GM10248 (cell line): Measurements from ENCODE around the gene ADAMTS18.

Source experiments
- CTCF ChIA-PET: fragments of 300-600 bp; sonication (Branson Sonifier 250); formaldehyde crosslinking; extraction: SDS; loops from one replicate; lab custom pipeline; 2021; ENCODE audit warnings: antibody characterized with exemption; lab: Yijun Ruan, JAX
- POLR2A ChIA-PET: fragments of 350-650 bp; sonication (Branson Sonifier 250); formaldehyde crosslinking; extraction: SDS; loops from one replicate; lab custom pipeline; 2020; ENCODE audit warnings: antibody characterized with exemption; lab: Yijun Ruan, JAX
- DNase-seq: peaks from one replicate; pipeline ENCODE4 v3.0.0; 2012; ENCODE audit errors: extremely low spot score
- CTCF ChIP-seq: IDR thresholded peaks from 2 replicates; pipeline ENCODE4 v1.5.1; 2012; ENCODE audit warnings: mild to moderate bottlenecking, low read depth; ENCODE audit errors: extremely low read depth, missing control alignments, control extremely low read depth

The ADAMTS18 gene

GRCh38 chr16:77434530-77435271 is at the start of gene ADAMTS18:
Gene ADAMTS18 (minus strand): TSS chr16:77435034. CDS start chr16:77434695, 339 bp downstream.
- TF ChIP-seq CTCF: no peak
- CTCF ChIA-PET: no interaction called here
- DNase-seq: no peak

GRCh38 chr16:77480681-77481315 is 46.0 kb upstream of the ADAMTS18 start:
- CTCF ChIA-PET: interaction anchor here (1.0 kb wide), 1 partner anchor 9 kb away, joined by 3 read pairs; no protein-coding TSS in a partner anchor

More at GRCh38 chr16:77434530-77435271, at the start of gene ADAMTS18:
- POLR2A ChIA-PET: no interaction called here

GRCh38 chr16:77472262-77472661 is 37.4 kb upstream of the ADAMTS18 start:
- ChIA-PET POLR2A (no interaction called here), CTCF (interaction anchor here (1.1 kb wide), 1 partner anchor 9 kb away, joined by 3 read pairs; no protein-coding TSS in a partner anchor)
- TF ChIP-seq CTCF: no peak
- no peak for DNase-seq

More at GRCh38 chr16:77480681-77481315, 46.0 kb upstream of the ADAMTS18 start:
- TF ChIP-seq CTCF: no peak
- DNase-seq: no peak
- POLR2A ChIA-PET: no interaction called here

- CTCF ChIA-PET: no interaction called here
- POLR2A ChIA-PET: no interaction called here
- no peak for DNase-seq
- no peak for TF ChIP-seq CTCF
These were observed 36.0 kb upstream of the ADAMTS18 start for GRCh38 chr16:77470851-77471250.

- no peak for DNase-seq
- ChIA-PET POLR2A (no interaction called here), CTCF (no interaction called here)
- no peak for TF ChIP-seq CTCF
These were observed 34.8 kb upstream of the ADAMTS18 start for GRCh38 chr16:77469634-77470033.

- no peak for TF ChIP-seq CTCF
- DNase-seq: no peak
- CTCF ChIA-PET: no interaction called here
- POLR2A ChIA-PET: no interaction called here
These were observed 34.0 kb upstream of the ADAMTS18 start for GRCh38 chr16:77468831-77469230.
